ENCODE measurements around the gene LSM14A. TPM values are rescaled to one million over a fixed set of nuclear protein-coding genes. Genes with fewer than 3 reads are reported as not detected.
"Not testable (repeated sequence)": the region's sequence is repeated elsewhere in the genome, so short reads cannot be mapped to it uniquely, and the experiment has no call there.

The LSM14A gene
- total RNA-seq, 1 donor from 2014 or later = 94.4 TPM

DNA sequence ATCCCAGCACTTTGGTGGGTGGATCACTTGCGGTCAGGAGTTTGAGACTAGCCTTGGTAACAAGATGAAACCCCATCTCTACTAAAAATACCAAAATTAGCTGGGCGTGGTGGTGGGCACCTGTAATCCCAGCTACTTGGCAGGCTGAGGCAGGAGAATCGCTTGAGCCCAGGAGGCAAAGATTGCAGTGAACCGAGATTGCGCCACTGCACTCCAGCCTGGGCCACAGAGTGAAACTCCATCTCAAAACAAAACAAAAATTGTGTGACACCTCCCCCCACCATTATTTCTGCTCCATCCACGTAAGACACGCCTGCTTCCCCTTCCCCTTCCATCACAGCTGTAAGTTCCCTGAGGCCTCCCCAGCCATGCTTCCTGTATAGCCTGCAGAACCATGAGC lies 13.3 kb upstream of the LSM14A start:
- DNase-seq (ENCODE audit: low spot score) = not testable (repeated sequence)

DNA sequence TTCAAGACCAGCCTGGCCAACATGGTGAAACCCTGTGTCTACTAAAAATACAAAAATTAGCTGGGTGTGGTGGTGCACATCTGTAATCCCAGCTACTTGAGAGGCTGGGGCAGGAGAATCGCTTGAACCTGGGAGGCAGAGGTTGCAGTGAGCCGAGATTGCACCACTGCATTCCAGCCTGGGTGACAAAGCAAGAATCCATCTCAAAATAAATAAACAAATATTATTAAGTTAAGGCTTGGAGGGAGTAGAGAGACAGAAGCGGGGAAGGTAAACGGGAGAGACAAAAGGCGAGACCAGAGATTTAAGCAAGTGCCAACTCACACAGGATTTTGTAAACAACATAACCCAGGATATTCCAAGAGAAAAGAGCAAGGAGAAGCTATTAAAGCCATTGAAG lies 12.8 kb upstream of the LSM14A start:
- DNase-seq (ENCODE audit: low spot score) = not testable (repeated sequence)

DNA sequence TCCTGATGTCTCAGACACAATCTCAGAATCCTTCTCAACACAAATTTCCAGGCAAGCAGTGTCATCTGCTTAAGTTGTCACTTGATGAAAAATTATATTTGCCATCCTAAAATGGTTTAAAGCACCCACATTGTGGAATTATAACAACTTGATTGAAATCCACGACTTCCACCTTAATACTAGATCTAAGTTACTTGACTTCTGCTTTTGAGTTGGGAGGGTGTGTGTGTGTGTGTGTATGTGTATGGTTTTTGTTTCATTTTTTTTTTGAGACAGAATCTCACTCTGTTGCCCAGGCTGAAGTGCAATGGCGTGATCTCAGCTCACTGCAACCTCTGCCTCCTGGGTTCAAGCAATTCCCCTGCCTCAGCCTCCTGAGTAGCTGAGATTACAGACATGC lies 10.4 kb upstream of the LSM14A start:
- DNase-seq (ENCODE audit: low spot score) = not testable (repeated sequence)

DNA sequence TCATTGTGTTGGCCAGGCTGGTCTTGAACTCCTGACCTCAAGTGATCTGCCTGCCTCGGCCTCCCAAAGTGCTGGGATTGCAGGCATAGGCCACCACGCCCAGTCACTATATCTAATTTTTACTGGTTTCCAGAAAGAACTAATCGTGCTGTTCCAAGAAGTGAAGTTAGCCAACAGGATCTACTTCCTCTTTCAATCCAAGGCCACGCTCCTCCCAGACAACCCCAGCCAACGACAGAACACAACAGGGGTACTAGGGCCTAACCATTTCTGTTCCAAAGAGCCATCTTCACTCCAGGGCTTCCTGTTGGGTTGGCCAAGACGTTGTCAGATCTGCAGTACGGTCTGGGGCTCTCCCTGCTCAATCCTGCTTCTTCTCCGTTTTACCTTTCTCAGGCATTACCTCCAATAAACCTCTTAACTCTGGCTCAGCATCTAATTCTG lies 7.0 kb upstream of the LSM14A start:
- DNase-seq (ENCODE audit: low spot score) = no peak

DNA sequence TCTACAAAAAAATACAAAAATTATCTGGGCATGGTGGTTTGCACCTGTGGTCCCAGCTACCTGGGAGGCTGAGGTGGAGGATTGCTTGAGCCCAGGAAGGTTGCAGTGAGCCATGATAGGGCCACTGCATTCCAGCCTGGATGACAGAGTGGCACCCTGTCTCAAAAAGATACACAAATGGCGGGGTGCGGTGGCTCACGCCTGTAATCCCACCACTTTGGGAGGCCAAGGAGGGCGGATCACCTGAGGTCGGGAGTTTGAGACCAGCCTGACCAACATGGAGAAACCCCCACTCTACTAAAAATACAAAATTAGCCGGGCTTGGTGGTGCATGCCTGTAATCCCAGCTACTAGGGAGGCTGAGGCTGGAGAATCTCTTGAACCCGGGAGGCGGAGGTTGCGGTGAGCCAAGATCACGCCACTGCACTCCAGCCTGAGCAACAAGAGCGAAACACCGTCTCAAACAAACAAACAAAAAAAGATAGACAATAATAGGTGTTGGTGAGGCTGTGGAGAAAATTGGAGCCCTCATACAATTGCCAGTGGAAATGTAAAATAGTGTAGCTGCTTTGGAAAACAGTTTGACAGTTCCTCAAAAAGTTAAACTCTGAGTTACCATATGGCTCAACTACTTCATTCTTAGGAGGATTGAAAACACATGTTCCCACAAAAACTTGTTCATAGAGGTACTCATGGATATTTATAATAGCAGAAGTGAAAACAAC lies 2.7 kb upstream of the LSM14A start:
- DNase-seq (ENCODE audit: low spot score) = not testable (repeated sequence)

DNA sequence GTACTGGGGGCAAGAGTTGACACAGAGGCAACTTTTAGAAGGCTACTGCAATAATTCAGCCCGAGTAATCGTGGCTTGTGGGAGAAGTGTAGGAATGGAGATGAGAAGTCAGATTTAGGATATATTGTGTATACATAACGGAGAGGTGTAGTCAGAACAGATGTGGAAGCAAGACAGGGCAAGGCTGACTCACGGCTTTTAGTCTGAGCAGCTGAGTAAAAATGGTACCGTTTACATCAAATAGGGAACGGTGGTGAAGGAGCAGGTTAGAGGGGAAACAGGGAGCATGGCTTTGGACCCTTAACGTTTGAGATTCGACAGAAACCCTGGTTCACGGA lies 796 bp upstream of the LSM14A start:
- no peak for DNase-seq (ENCODE audit: low spot score)

DNA sequence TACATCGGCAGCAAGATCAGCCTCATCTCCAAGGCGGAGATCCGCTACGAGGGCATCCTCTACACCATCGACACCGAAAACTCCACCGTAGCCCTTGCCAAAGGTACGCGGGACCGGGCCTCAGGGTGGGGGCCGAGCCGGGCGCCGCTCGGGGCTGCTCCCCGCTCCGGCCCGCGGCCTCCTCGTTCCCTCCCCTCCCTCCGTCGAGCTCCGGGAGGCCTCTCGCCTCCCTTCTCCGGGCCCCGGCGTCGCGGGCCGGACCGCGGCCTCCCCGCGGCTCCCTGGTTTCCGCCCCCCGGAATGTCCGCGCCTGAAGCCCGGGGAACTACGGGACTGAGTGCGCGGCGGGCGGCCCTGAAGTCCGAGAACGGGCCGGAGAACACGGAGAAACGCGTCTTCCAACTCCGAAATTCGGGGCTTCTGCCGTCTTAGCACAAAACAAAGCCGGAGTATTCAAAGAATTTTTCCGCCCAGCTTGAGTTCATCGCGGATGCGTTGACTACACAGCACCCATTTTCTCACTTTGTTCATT lies 423 bp downstream of the LSM14A start:
- DNase-seq (ENCODE audit: low spot score) = peak; percentile 65

DNA sequence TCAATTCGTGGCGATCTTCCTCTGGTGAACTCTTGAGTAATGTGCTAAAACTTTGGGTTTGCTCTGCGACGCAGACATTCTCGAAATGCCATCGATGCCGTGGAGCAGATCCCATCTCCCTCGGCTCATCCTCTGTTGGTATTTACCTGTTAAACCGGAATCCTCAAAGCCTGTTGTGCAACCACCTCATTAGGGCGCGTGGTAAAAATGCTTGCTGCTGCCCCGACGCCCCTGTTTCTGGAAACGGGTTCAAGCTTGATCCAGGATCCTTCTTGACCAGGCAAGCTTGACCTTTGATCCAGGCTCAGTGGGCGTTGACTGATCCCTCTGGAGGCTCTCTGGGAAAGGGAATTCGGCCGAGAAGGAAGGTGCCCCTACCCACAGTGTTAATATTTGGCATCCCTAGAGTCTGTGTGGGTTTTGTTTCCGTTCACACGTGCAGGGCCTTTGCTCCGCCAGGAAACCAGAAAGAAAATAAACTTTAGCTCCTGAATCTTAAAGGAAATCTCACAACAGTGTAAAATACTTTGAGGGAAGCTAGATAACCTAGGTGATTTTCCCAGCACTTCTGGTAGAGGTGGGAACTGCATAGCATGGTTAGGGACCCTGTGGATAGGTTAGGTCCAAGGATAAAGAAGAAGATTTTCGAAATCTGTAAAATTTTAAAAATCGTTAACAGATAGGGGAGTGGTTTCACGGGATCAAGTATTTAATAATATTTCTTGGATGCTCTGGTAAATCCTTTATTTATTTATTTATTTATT lies 1.1 kb downstream of the LSM14A start:
- no peak for DNase-seq (ENCODE audit: low spot score)

DNA sequence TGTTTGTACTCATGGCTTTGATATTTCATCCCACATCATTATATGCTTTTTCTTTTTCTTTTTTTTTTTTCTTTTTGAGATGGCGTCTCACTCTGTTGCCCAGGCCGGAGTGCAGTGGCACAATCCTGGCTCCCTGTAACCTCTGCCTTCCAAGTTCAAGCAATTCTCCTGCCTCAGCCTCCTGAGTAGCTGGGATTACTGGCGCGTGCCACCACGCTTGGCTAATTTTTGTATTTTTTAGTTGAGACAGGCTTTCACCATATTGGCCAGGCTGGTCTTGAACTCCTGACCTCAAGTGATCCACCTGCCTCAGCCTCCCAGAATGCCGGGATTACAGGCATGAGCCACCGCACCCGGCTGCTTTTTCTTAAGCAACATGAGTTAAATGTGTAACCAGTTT lies 2.9 kb downstream of the LSM14A start:
- DNase-seq (ENCODE audit: low spot score) = not testable (repeated sequence)

DNA sequence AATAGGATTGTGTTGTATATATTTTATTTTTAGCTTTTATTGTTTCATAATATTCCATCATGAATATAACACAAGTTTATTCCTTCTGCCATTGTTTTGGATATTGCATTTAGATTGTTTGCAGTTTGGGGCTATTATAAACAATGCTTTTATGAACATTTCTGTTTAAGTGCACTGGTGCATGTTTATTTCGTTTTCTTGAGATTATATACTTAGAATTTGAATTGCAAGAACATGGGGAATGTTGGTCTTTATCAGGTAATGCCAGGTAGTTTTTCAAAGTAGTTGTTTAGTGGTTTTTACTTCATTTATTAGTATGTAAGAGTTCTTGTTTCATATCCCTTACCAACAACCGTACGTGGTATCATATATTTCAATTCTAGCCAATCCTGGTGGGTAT lies 4.3 kb downstream of the LSM14A start:
- DNase-seq (ENCODE audit: low spot score) = no peak

DNA sequence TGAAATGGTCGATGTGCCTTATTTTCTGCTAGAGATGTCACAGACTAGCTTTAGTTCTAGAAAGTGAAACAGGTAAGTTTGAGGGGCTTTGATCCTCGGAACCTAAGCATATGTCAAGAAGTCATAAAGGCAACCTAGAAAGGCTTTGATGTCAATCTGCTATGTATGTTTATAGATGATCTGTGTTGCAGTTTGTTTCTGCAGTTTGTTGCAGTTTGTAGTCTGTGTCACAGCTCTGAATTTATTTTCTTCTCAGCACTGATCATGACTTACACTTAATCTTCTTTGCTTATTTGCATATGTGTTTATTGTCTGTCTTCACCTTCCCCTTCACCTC lies 5.9 kb downstream of the LSM14A start:
- no peak for DNase-seq (ENCODE audit: low spot score)

DNA sequence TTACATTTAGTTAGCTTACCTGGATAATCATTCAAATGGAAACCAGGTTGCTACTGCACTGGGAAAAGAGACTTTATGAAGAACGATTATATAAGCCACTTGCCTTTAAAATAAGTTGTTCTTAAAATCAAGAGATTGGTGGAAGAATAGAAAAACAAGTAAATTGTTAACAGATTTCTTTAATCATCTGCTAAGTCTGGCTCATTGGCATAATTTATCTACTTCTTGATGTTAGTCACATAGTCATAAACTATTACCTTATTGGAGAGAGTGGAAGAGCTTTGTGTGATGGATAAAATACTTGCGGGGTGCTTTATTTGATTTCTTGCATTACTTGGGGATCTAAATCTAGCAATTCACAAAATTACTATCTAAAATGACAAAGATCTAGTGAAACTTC lies 6.8 kb downstream of the LSM14A start:
- DNase-seq (ENCODE audit: low spot score) = no peak

DNA sequence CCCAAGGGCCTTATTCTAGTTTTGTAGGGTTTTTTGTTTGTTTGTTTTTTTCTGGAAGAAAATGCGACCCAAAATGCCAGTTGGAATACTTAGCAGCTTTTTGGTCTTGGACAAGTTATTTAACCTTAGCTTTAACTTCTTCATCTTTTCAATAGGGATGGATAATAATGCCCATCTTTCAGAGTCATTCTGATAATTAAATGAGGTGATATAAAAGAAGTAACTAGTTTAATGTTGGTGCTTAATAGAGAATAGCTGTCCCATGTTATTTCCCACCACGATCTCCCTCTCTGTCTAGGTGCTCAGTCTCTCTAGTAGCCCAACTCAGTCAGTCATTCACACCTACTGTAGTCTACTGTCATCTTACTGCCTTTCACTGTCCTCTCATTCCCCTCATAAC lies 8.0 kb downstream of the LSM14A start:
- DNase-seq (ENCODE audit: low spot score) = no peak

DNA sequence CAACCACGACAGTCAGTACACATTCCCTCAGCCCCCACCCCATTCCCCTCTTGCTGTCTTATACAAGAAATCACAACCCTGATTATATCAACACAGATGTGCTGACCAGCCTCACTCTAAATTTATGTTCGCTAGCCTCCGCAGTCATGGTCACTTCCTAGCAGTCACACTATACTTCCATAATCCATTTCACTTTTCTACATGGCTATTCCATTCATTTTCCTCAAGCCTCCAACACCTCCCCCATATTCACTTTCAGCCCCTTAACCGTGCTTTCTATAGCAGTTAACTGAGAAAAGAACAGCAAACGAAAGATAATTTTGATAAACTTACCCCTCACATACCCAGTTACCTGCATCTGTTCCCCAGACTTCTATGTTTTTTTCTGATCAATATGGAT lies 8.4 kb downstream of the LSM14A start:
- no peak for DNase-seq (ENCODE audit: low spot score)

DNA sequence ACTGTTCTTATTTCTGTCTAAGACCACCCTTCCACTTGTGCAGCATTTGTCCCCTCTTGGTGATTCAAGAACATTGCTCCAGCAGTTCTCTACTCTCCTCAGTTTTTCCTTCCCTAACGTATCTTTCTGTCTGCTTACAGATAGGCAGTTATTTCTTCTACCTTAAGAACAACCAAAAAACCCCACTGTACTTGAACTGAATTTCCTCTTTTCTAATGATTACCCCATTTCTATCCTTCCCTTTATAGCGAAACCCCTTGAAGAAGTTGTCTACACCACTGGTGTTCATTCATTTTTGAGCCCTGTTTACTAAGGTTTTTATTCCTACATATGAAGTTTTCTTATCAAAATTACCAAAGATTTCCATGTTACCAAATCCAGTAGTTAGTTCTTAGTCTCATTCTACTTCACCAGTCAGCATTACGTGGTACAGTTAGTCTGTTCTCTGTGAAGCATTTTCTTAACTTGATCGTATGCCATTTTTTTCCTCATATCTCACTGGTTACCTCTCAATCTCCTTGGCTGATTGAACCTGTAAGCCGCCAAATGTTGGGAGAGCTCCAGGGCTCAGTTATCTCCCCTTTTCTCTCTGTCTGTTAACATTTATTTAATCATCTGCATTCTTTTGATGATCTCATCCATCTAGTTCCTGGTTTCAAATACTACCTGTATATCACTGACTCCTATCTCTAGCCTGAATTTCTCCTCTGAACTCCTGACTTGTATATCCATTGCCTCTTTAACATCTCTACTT lies 9.0 kb downstream of the LSM14A start:
- DNase-seq (ENCODE audit: low spot score) = no peak

DNA sequence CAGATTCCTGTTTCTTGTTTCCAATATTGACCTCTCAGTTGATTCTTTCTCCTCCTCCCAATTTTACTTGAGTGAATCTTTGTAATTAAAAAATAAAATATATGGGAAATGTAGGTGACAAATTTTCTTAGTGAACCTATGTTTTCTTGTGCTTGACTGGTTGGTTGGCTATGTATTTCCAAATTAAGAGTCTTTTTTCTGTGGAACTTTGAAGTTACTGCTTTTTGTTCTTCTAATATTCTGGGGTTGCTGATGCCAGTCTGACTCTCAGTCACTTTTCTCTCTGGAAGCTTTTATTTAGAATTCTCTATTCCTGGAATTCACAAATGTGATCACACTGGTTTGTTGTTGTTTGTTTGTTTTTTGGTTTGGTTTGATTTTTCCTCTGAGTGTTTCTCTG lies 9.8 kb downstream of the LSM14A start:
- DNase-seq (ENCODE audit: low spot score) = no peak

DNA sequence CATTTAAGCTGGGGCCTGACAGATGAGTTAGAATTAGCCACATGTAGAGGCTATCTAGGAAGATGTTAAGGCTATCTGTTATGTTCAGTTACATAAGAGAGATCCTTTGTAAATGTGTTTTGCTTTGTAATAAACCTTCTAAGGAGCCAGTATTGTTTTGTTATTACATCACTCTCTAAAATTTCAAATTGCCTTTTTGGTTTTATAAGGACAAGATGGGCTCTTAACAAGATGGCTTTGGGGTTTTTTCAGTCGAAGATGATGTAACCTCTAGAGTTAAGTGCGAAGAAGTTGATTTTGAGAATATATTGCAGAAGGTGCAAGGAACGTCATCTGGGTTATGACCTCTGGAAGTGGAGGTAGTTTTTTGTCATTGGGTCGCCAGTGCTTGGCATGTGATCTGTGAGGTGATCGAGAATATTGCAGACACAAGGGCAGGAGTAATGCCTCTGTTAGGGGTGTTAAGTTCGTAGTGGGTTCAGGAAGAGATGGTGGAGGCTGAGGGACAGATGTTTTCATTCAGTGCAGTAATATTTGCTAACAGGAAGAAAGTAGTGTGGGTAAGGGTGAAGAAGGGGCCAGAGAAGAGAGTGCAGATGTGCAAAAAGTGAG lies 12.7 kb downstream of the LSM14A start:
- DNase-seq (ENCODE audit: low spot score) = no peak

DNA sequence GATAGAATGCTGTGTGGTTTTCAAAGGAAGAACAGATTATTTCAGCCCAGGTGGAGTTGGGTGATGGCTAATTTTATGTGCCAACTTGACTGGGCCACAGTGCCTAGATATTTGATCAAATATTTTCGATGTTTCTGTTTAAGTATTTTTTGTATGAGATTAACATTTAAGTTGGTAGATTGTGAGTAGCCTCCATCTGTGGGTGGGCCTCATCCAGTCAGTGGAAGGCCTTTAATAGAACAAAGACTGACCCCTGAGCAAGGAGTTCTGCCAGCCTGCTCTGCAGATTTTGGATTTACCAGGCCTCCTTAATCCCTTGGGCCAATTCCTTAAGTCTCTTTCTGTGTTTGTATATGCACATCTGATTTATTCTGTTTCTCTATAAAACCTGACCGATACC lies 13.9 kb downstream of the LSM14A start:
- DNase-seq (ENCODE audit: low spot score) = no peak

DNA sequence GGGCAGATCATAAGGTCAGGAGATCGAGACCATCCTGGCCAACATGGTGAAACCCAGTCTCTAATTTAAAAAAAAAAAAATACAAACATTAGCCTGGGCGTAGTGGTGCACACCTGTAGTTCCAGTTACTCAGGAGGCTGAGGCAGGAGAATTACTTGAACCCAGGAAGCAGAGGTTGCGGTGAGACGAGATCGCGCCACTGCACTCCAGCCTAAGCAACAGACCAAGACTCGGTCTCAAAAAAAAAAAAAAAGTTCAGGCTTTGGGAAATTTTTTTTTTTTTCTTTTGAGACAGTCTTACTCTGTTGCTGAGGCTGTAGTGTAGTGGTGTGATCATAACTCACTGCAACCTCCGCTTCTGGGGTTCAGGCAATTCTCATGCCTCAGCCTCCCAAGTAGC lies 14.7 kb downstream of the LSM14A start:
- no peak for DNase-seq (ENCODE audit: low spot score)

DNA sequence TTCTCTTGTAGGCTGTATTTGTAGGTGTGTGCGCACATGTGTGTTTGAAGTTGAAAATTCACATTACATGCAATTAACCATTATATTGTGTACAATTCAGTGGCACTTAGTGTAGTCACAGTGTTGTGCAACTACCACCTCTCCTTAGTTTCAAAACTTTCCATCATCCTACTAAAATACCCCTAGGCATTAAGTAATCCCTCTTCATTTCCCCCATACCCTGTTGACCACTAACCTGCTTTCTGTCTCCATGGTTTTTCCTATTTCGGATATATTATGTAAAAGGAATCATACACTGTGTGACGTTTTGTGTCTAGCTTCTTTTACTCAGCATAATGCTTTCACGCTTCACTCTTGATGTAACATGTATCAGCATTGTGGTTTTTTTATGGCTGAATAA lies 16.1 kb downstream of the LSM14A start:
- no peak for DNase-seq (ENCODE audit: low spot score)

DNA sequence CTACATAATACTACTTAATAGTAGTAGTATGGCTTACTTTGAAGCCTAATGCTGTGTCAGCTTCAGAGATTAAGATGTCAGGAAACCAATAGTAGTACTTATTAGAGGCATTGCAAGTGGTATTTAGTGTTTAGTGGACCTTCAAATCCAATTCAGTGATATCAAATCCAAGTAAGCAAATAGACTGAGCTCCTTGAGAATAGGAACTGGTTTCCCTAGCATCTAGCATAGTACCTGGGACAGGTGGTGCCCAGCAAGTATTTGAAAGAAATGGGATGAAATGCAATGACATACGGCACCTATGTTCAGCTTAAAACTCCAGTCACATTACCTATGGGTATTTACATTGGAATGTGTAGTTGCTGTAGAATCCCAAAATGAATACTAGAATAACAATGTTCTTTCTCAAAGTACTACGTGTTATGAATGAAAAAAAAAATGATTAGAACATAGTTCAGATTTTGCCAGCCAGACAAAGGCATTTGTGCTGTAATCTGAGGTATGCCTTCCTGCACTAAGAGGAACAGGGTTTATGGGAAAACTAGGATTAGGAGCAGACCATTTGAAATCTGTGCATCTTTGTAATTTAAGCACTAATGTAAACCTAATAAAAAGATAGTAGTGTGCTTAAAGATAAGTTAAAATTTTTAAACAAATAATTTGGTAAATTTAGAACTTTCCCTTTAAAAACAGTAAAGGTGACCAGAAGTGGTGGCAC lies 17.1 kb downstream of the LSM14A start:
- DNase-seq (ENCODE audit: low spot score) = no peak

Measured in umbilical cord (tissue), 2 donors.